Astrocyte of the spinal cord (primary cell): ENCODE measurements around the gene VPS4B.
"Not testable (repeated sequence)": the region's sequence is repeated elsewhere in the genome, so short reads cannot be mapped to it uniquely, and the experiment has no call there.

Experiments used
- DNase-seq: peaks from one replicate; pipeline ENCODE4 v3.0.0; 2011; ENCODE audit warnings: low read depth, low spot score
- H3K4me3 ChIP-seq: 2 replicates; pipeline ENCODE4 v1.5.1; 2011; ENCODE audit warnings: low read depth, mild to moderate bottlenecking, low read length, moderate library complexity
- in situ Hi-C: cut with HindIII; loops from 2 replicates; pipeline ENCODE4 v1.10.0; 2017; ENCODE audit warnings: low sequenced_read_pairs
- TF ChIP-seq, protein P1 (sequence below): IDR thresholded peaks from 2 replicates; pipeline ENCODE4 v1.5.1; 2012; ENCODE audit warnings: low read depth, mild to moderate bottlenecking, low read length, inconsistent platforms

Gene VPS4B

DNA sequence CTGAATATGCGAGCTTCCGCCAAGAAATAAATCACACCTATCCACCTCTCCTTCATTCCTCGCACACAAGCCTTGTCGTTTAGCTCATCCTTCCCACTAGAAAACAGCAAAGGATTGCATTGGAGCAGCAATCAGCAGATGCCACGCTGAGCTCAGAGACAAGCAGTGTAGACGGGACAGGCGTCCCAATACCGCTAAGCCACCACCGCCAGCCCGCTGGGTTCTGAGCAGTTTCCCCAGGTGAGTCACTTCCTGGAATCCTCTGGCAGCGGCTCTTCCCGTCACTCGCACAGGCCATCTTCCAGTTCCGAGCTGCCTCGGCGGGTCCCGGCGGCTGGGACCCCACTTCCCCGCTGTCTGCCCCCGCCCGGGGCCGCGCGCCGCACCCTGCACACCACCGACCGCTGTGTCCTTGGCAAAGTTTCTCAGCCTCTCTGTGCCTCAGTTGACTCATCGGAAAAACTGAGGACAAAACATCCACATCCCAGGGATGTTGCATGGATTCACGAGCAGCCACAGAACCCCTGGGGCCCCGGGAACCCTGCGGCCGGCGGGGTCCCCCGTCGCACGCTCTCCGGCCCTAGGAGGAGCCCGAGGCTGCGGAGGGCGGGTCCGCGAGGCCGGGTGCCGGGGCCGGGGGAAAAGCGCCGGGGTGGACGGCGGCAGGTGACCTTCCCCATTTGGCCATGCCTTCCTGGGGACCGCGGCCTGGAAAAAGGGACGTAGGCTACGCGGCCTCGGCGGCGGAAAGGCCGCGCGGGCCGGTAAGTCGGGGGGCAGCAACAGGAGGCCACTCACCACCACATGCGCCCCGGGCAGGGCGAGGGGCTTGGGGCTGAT is 55.8 kb downstream of the VPS4B start:
- in situ Hi-C loops: no loop called here
- peak overlapping the region; percentile 74 for H3K4me3 ChIP-seq
- TF ChIP-seq, protein P1, sequence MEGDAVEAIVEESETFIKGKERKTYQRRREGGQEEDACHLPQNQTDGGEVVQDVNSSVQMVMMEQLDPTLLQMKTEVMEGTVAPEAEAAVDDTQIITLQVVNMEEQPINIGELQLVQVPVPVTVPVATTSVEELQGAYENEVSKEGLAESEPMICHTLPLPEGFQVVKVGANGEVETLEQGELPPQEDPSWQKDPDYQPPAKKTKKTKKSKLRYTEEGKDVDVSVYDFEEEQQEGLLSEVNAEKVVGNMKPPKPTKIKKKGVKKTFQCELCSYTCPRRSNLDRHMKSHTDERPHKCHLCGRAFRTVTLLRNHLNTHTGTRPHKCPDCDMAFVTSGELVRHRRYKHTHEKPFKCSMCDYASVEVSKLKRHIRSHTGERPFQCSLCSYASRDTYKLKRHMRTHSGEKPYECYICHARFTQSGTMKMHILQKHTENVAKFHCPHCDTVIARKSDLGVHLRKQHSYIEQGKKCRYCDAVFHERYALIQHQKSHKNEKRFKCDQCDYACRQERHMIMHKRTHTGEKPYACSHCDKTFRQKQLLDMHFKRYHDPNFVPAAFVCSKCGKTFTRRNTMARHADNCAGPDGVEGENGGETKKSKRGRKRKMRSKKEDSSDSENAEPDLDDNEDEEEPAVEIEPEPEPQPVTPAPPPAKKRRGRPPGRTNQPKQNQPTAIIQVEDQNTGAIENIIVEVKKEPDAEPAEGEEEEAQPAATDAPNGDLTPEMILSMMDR: no peak
- DNase-seq: peak; percentile 70

DNA sequence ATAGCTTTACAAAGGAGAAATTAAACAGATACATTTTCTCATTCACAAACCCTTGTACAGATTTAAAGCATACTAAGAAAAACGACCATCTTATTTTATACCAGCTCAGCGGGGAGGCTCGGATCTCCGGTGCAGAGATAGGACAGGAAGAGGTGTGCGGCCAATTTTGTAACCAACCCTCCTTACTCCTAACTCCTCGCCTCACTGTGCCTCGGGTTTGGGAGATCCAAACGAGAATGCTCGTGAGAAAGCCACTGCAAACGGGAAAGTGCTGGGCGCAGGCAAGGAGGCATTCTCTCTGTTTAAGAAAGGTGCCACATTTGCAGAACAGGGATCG is 56.4 kb downstream of the VPS4B start:
- peak overlapping the region; percentile 74 for H3K4me3 ChIP-seq
- TF ChIP-seq, protein P1: no peak
- in situ Hi-C loops: no loop called here
- DNase-seq: no peak

DNA sequence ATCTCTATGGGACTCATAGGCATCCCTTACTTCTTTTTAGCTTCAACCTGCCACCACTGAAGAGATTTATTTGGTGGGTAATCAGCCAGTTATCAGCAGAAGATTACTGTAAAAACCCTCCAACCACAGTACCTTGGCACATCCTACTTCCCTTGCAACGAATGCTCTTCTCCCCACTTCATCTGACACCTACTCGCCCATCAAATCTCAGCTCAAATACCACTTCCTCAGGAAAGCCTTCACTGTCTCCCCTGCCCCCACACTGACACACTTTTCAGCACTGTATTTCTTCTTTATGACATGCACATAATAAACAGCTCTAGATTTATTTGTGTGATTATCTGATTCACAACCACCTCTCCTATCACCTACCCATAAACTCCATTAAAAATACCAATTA is 58.3 kb downstream of the VPS4B start:
- in situ Hi-C loops: no loop called here
- no peak overlapping the region for H3K4me3 ChIP-seq
- TF ChIP-seq, protein P1: no peak
- DNase-seq: no peak

DNA sequence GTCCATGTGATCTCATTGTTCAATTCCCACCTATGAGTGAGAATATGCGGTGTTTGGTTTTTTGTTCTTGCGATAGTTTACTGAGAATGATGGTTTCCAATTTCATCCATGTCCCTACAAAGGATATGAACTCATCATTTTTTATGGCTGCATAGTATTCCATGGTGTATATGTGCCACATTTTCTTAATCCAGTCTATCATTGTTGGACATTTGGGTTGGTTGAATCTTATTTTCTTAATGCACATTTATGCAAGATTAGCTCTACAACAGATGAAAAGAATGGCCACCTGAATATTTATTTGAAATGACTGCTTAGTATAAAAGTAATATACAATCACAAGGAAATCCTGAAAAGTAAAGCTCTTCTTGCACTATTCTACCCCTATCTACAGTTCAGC is 58.9 kb downstream of the VPS4B start:
- H3K4me3 ChIP-seq, in situ Hi-C loops, DNase-seq: not testable (repeated sequence)

DNA sequence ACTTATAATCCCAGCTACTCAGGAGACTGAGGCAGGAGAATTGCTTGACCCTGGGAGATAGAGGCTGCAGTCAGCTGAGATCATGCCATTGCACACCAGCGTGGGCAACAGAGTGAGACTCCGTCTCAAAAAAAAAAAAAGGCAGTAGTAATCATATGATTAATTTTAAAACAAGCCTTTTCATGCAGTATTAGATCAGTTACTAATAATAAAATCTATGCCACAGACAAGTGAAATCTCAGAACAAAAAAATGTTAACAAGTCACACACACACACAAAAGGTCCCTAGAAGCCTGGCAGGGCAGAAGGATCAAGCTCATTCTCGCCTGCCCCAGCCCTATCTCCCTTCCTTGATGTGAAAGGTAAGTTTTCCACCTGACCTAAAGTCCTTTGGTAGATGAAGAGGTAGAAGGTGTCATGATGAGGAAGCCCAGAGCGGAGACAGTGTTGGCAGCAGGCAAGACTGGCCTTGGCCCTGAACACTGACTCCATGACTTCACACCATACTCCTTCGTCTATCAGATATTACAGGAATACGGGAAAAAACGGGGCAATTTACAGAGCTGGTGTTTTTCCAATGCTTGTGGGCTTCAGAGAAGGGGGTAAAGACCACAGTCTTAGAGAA is 65.9 kb downstream of the VPS4B start:
- TF ChIP-seq, protein P1: no peak
- in situ Hi-C loops: no loop called here
- no peak for DNase-seq
- H3K4me3 ChIP-seq: no peak overlapping the region

DNA sequence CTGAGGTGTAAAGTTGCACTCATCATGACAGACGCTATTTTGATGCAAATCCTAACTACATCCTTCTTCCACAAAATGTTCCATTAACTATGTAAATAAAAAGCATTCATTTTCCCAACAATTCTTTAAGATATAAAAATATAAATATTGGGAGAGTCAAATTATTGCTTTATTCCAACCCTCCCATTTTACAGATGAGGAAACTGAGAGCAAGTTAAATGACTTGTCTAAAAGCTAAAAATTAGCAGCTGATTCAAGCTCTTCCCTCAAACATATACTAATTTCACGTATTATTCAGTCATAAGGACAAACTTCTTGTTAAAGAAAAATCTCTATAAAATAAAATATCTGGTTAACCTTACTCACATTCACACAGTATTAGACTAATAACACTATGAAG is 72.0 kb downstream of the VPS4B start:
- in situ Hi-C loops: no loop called here
- DNase-seq: no peak

More for the DNA sequence above, 72.0 kb downstream of the VPS4B start:
- no peak overlapping the region for H3K4me3 ChIP-seq
- TF ChIP-seq, protein P1: no peak
